HG02885 (cell line): ENCODE data around the gene GCNA.
"Not testable (repeated sequence)": the region's sequence is repeated elsewhere in the genome, so short reads cannot be mapped to it uniquely, and the experiment has no call there.

Experiments used
- ATAC-seq: cut with Tn5 transposase; IDR thresholded peaks from one replicate; pipeline ENCODE4 v1.9.1; 2021; ENCODE audit warnings: mild to moderate bottlenecking; ENCODE audit not compliant: unreplicated experiment, poor library complexity

GCNA gene

GRCh38 chrX:71636438-71637252 lies 58.4 kb downstream of the GCNA start:
- ATAC-seq: peak; percentile 38

GRCh38 chrX:71637253-71637618 lies 59.0 kb downstream of the GCNA start:
- peak; percentile 35 for ATAC-seq

- peak; percentile 72 for ATAC-seq
Observed at GRCh38 chrX:71637848-71638247, 59.6 kb downstream of the GCNA start.

- peak; percentile 23 for ATAC-seq
Observed at GRCh38 chrX:71638409-71638808, 60.2 kb downstream of the GCNA start.

GRCh38 chrX:71640002-71640401 lies 61.8 kb downstream of the GCNA start:
- ATAC-seq: no peak

- ATAC-seq: not testable (repeated sequence)
Observed at GRCh38 chrX:71644406-71644805, 66.2 kb downstream of the GCNA start.

- peak; percentile 85 for ATAC-seq
Observed at GRCh38 chrX:71650333-71650969, 72.2 kb downstream of the GCNA start.

- ATAC-seq: no peak
Observed at GRCh38 chrX:71652405-71652804, 74.2 kb downstream of the GCNA start.

- ATAC-seq: no peak
Observed at GRCh38 chrX:71653344-71653743, 75.1 kb downstream of the GCNA start.

GRCh38 chrX:71657267-71657666 lies 79.0 kb downstream of the GCNA start:
- no peak for ATAC-seq

GRCh38 chrX:71659342-71659741 lies 81.1 kb downstream of the GCNA start:
- ATAC-seq: no peak

GRCh38 chrX:71659959-71660358 lies 81.7 kb downstream of the GCNA start:
- ATAC-seq: no peak

- ATAC-seq: no peak
Observed at GRCh38 chrX:71660562-71661416, 82.6 kb downstream of the GCNA start.

GRCh38 chrX:71661919-71662318 lies 83.7 kb downstream of the GCNA start:
- no peak for ATAC-seq

- ATAC-seq: not testable (repeated sequence)
Observed at GRCh38 chrX:71662654-71663053, 84.4 kb downstream of the GCNA start.
